ENCODE measurements around the gene KLHL36.

GRCh38 chr16:84599521-84600202, 48.6 kb upstream of the KLHL36 start:
- TF ChIP-seq, protein P1, sequence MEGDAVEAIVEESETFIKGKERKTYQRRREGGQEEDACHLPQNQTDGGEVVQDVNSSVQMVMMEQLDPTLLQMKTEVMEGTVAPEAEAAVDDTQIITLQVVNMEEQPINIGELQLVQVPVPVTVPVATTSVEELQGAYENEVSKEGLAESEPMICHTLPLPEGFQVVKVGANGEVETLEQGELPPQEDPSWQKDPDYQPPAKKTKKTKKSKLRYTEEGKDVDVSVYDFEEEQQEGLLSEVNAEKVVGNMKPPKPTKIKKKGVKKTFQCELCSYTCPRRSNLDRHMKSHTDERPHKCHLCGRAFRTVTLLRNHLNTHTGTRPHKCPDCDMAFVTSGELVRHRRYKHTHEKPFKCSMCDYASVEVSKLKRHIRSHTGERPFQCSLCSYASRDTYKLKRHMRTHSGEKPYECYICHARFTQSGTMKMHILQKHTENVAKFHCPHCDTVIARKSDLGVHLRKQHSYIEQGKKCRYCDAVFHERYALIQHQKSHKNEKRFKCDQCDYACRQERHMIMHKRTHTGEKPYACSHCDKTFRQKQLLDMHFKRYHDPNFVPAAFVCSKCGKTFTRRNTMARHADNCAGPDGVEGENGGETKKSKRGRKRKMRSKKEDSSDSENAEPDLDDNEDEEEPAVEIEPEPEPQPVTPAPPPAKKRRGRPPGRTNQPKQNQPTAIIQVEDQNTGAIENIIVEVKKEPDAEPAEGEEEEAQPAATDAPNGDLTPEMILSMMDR (IDR thresholded peaks at IDR 0.05 in 4 of 5, conservative IDR thresholded peaks at IDR 0.05 in 1 of 5) = no peak
- TF ChIP-seq POLR2A (IDR thresholded peaks at IDR 0.05) = no peak
